B cell (primary cell): ENCODE measurements around the gene B9D1. TPM values are rescaled to one million over a fixed set of nuclear protein-coding genes. Genes with fewer than 3 reads are reported as not detected.

ENCODE experiments used
- ATAC-seq: fragments of 200-7000 bp; cut with Tn5 transposase; one replicate; pipeline ENCODE4 v1.10.0; 2021; ENCODE audit warnings: low read depth, mild to moderate bottlenecking, moderate number of reproducible peaks, moderate library complexity
- CTCF ChIA-PET: fragments of 350-600 bp; sonication (Branson Sonifier 250); formaldehyde crosslinking; loops from one replicate; lab custom pipeline; 2021; ENCODE audit warnings: antibody characterized with exemption, inconsistent platforms; lab: Charles Lee
- POLR2A ChIA-PET: fragments of 350-600 bp; sonication (Branson Sonifier 250); formaldehyde crosslinking; loops from one replicate; lab custom pipeline; 2021; ENCODE audit warnings: antibody characterized with exemption; lab: Charles Lee
- DNase-seq: peaks from one replicate; pipeline ENCODE4 v3.0.0; 2013
- H2AFZ ChIP-seq: 2 replicates; pipeline ENCODE4 v1.6.1; 2012; ENCODE audit warnings: mild to moderate bottlenecking, low read depth, low read length; ENCODE audit not compliant: insufficient read depth, poor library complexity, severe bottlenecking
- H3K27ac ChIP-seq, 2 donors: 1 replicate in 1 of 2; 2 replicates in 1 of 2; pipeline ENCODE4 v1.5.1; 2012 to 2013; ENCODE audit warnings: low read length in 2 of 2, mild to moderate bottlenecking in 2 of 2, moderate library complexity in 1 of 2
- H3K27me3 ChIP-seq, 4 experiments: fragments of 200-600 bp in 1 of 4; sonication (generic) in 1 of 4; replicated peaks in 1 of 4; 1 replicate in 2 of 4; 2 replicates in 2 of 4; pipeline versions ENCODE4 v1.6.1 to v1.7.0; 2013 to 2016; ENCODE audit warnings: low read length in 3 of 4, mild to moderate bottlenecking in 2 of 4, mixed read lengths in 1 of 4, moderate library complexity in 1 of 4; ENCODE audit not compliant: insufficient read depth in 4 of 4, control insufficient read depth in 3 of 4; ENCODE audit errors: control extremely low read depth in 1 of 4
- H3K36me3 ChIP-seq, 2 experiments: replicated peaks in 1 of 2; 1 replicate in 1 of 2; 2 replicates in 1 of 2; pipeline versions ENCODE4 v1.6.1 to v1.7.1; 2013; ENCODE audit warnings: low read length in 1 of 2; ENCODE audit not compliant: insufficient read depth in 2 of 2, control insufficient read depth in 1 of 2; ENCODE audit errors: control extremely low read depth in 1 of 2, extremely low read depth in 1 of 2
- H3K4me1 ChIP-seq, 2 donors: fragments of 200-600 bp in 1 of 2; sonication (generic) in 1 of 2; 1 replicate in 1 of 2; 2 replicates in 1 of 2; pipeline versions ENCODE4 v1.5.1 to v1.6.1; 2013 to 2017; ENCODE audit warnings: low read length in 2 of 2; ENCODE audit not compliant: control insufficient read depth in 2 of 2, insufficient read depth in 2 of 2
- H3K4me2 ChIP-seq: replicated peaks from 2 replicates; pipeline ENCODE3; 2012; ENCODE audit warnings: mild to moderate bottlenecking, low read depth, low read length; ENCODE audit not compliant: poor library complexity, severe bottlenecking
- H3K4me3 ChIP-seq, 5 experiments: fragments of 200-600 bp in 1 of 5; sonication (generic) in 1 of 5; 1 replicate in 3 of 5; 2 replicates in 2 of 5; pipeline versions ENCODE4 v1.5.1 to v1.7.0; 2011 to 2016; ENCODE audit warnings: low read length in 4 of 5, mild to moderate bottlenecking in 4 of 5, low read depth in 2 of 5, control low read depth in 1 of 5, moderate library complexity in 1 of 5; ENCODE audit not compliant: insufficient read depth in 1 of 5; ENCODE audit errors: control extremely low read depth in 1 of 5, extremely low read depth in 1 of 5
- H3K79me2 ChIP-seq: fragments of 200-600 bp; sonication (generic); one replicate; pipeline ENCODE4 v1.6.0; 2016; ENCODE audit warnings: low read length; ENCODE audit not compliant: control insufficient read depth, insufficient read depth
- H3K9ac ChIP-seq: fragments of 200-600 bp; sonication (generic); 2 replicates; pipeline ENCODE4 v1.6.1; 2017; ENCODE audit warnings: mild to moderate bottlenecking, low read length, moderate library complexity
- H3K9me3 ChIP-seq, 3 donors: one replicate each; pipeline versions ENCODE4 v1.6.1 to v1.7.1; 2013; ENCODE audit warnings: low read length in 2 of 3; ENCODE audit not compliant: control insufficient read depth in 2 of 3, insufficient read depth in 1 of 3; ENCODE audit errors: control extremely low read depth in 1 of 3
- H4K20me1 ChIP-seq: 2 replicates; pipeline ENCODE4 v1.6.0; 2012; ENCODE audit warnings: mild to moderate bottlenecking, low read length; ENCODE audit not compliant: insufficient read depth, control insufficient read depth, poor library complexity, severe bottlenecking
- H3K27ac Mint-ChIP-seq: one replicate; pipeline ENCODE4 v1.8.0; 2021; ENCODE audit warnings: mixed read lengths
- H3K27me3 Mint-ChIP-seq: one replicate; pipeline ENCODE4 v1.8.0; 2021; ENCODE audit warnings: mixed read lengths
- H3K4me1 Mint-ChIP-seq: one replicate; pipeline ENCODE4 v1.8.0; 2021; ENCODE audit warnings: mixed read lengths
- H3K4me3 Mint-ChIP-seq: one replicate; pipeline ENCODE4 v1.8.0; 2021; ENCODE audit warnings: mixed read lengths
- H3K9me3 Mint-ChIP-seq: one replicate; pipeline ENCODE4 v1.8.0; 2022; ENCODE audit warnings: mixed read lengths; ENCODE audit not compliant: insufficient read depth
- EZH2 ChIP-seq: IDR thresholded peaks from 2 replicates; pipeline ENCODE4 v1.6.1; 2012; ENCODE audit warnings: borderline replicate concordance, low read depth, mild to moderate bottlenecking, moderate library complexity, low read length; ENCODE audit not compliant: insufficient read depth, poor library complexity, severe bottlenecking
- WGBS: methylation state at CpG from one replicate; pipeline ENCODE4 v1.1.5; 2013; ENCODE audit warnings: missing lambda C conversion rate; ENCODE audit not compliant: insufficient coverage; 5-methylcytosine and 5-hydroxymethylcytosine counted together
- intact Hi-C: fragments of 100-400 bp; cut with micrococcal nuclease; formaldehyde crosslinking; loops from one replicate; pipeline ENCODE4 v1.10.0; 2022
- polyA plus RNA-seq: library from polyadenylated mRNA; depleted of rRNA; stranded (reverse); fragments of >200 nt; gene quantifications from 2 replicates; pipeline ENCODE4 v1.2.3, GENCODE V29; 2012
- total RNA-seq, 2 donors: library from RNA; stranded (reverse); fragments of 120-200 nt in 1 of 2; gene quantifications; 1 replicate in 1 of 2; 2 replicates in 1 of 2; pipeline versions ENCODE4 v1.2.3 to v1.2.4, GENCODE V29; 2013 to 2022
- TF ChIP-seq, protein P1 (sequence below): fragments of 200-600 bp; IDR thresholded peaks from one replicate; pipeline ENCODE4 v1.8.0; 2022; ENCODE audit warnings: antibody characterized with exemption, mild to moderate bottlenecking

Gene B9D1
- total and polyA plus RNA-seq, 2 donors (not counting 1 experiment from before 2014, with no cell fraction given) = 2.5 to 6.9 TPM

GRCh38 chr17:19383681-19384470 lies 21.4 kb upstream of the B9D1 start:
- H3K27me3 ChIP-seq = peaks cover 0 to 19% (median 0%) of the 10 kb centered on the region in 4 experiments
- H2AFZ ChIP-seq = no peak overlapping the region
- intact Hi-C loops = no loop called here
- ChIA-PET POLR2A (no interaction called here), CTCF (no interaction called here)
- H3K4me3 ChIP-seq = no peak overlapping the region
- H3K4me2 ChIP-seq = no peak overlapping the region
- no peak for DNase-seq
- H3K36me3 ChIP-seq = peaks cover 0 to 45% of the 10 kb centered on the region in 2 experiments
- peaks cover 16% of the 10 kb centered on the region for H3K27me3 Mint-ChIP-seq
- H3K9me3 ChIP-seq = no peaks in the 10 kb centered on the region
- no peak for ATAC-seq
- H3K4me3 Mint-ChIP-seq = no peak overlapping the region
- WGBS = 96% methylated on average over 6 of the region's 6 CpGs
- no peak overlapping the region for H3K27ac ChIP-seq
- H3K79me2 ChIP-seq = peaks cover 2% of the 10 kb centered on the region
- no peak overlapping the region for H3K27ac Mint-ChIP-seq
- peaks cover 12% of the 10 kb centered on the region for H4K20me1 ChIP-seq
- H3K4me1 ChIP-seq = peaks cover 4 to 6% of the 10 kb centered on the region in 2 donors
- H3K9ac ChIP-seq = no peak overlapping the region
- no peak for TF ChIP-seq EZH2
- TF ChIP-seq, protein P1, sequence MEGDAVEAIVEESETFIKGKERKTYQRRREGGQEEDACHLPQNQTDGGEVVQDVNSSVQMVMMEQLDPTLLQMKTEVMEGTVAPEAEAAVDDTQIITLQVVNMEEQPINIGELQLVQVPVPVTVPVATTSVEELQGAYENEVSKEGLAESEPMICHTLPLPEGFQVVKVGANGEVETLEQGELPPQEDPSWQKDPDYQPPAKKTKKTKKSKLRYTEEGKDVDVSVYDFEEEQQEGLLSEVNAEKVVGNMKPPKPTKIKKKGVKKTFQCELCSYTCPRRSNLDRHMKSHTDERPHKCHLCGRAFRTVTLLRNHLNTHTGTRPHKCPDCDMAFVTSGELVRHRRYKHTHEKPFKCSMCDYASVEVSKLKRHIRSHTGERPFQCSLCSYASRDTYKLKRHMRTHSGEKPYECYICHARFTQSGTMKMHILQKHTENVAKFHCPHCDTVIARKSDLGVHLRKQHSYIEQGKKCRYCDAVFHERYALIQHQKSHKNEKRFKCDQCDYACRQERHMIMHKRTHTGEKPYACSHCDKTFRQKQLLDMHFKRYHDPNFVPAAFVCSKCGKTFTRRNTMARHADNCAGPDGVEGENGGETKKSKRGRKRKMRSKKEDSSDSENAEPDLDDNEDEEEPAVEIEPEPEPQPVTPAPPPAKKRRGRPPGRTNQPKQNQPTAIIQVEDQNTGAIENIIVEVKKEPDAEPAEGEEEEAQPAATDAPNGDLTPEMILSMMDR = no peak
- H3K4me1 Mint-ChIP-seq = peaks cover 10% of the 10 kb centered on the region
- H3K9me3 Mint-ChIP-seq = no peaks in the 10 kb centered on the region
